BLaER1 treated with 17β-estradiol and CSF1 and Interleukin-3, amounts not matched to agents 10 nM and 100 nM (cell line): ENCODE results near the gene PROS1.

Experiments
- H3K27ac ChIP-seq, 11 experiments: shearing (Covaris generic); formaldehyde crosslinking; 2 replicates each; pipeline ENCODE4 v1.8.1; 2022
- H3K27me3 ChIP-seq, 11 experiments: shearing (Covaris generic); formaldehyde crosslinking; 2 replicates each; pipeline ENCODE4 v1.8.1; 2022
- H3K36me3 ChIP-seq, 11 experiments: shearing (Covaris generic); formaldehyde crosslinking; 2 replicates each; pipeline ENCODE4 v1.8.1; 2022
- H3K4me1 ChIP-seq, 10 experiments: shearing (Covaris generic); formaldehyde crosslinking; 2 replicates each; pipeline ENCODE4 v1.8.1; 2022
- H3K4me2 ChIP-seq, 11 experiments: shearing (Covaris generic); formaldehyde crosslinking; 2 replicates each; pipeline ENCODE4 v1.8.1; 2022
- H3K4me3 ChIP-seq, 10 experiments: shearing (Covaris generic); formaldehyde crosslinking; 2 replicates each; pipeline ENCODE4 v1.8.1; 2022
- H3K9ac ChIP-seq, 11 experiments: shearing (Covaris generic); formaldehyde crosslinking; 2 replicates each; pipeline ENCODE4 v1.8.1; 2022
- H3K9me3 ChIP-seq, 11 experiments: shearing (Covaris generic); formaldehyde crosslinking; replicated peaks in 1 of 11; 2 replicates each; pipeline ENCODE4 v1.8.1; 2022
- H4K20me1 ChIP-seq, 11 experiments: shearing (Covaris generic); formaldehyde crosslinking; 2 replicates each; pipeline ENCODE4 v1.8.1; 2022
- Cebpa-rat ChIP-seq, 11 experiments: shearing (Covaris generic); IDR thresholded peaks; 2 replicates each; pipeline ENCODE4 v1.8.1; 2022

PROS1 gene

DNA sequence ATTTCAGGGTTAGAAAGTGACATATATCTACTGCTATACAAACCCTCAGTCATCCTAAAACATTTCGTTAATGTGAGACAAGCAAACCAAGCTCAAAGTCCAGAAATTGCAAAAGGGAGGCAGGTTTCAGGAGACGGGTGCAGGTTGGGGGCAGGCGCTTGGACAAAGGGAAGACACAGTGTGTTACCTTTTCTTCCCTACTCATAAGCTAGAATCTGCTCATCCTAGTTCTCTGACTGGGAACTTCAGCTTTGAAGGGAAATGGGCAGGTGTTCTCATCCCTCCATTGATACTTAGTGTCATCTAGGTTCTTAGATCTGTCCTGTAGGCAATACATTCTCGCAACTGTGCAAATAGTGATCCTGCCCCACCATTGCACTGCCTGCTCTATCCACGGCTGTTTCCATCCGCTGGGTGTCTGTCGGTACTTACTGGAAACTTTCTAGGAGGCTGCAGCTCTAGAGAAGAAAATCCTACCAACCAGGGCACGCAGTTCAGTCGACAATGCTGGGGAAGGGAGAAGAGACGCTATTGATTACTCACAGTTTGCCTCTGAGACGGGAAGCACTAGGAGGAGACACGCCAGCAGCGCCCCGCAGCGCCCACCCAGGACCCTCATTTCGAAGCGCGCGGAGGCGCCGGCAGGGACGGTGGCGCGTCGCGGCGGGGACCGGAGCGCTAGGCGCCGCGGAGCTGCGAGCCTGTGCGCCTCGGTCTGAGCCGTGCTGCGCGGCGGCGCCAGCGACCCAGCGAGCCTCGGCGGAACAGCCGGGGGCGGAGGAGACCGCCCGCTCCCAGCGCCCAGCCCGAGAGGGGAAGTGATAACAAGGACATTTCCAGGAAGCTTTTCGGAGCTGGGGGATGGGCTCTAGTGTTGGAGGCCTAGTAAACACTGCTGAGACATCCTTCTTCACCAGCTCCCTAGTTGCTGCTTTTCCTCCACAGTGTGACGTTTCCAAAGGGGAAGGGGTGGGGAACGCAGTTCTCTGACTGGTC is at the start of gene PROS1:
Gene PROS1, minus strand, starts transcription at position 766 of the 996 bp plus-strand sequence. Its CDS starts 147 bp downstream, at position 619.
- Histone ChIP-seq H3K36me3 (no peaks in the 10 kb centered on the region), H3K27ac (peak within 1 kb of the TSS; percentile 54 to 87 (median 72); a peak in 21 of 22 replicates)

GRCh38 chr3:94020293-94020692 is 46.6 kb upstream of the PROS1 start:
- Histone ChIP-seq H3K9ac (no peak overlapping the region), H3K4me3 (no peak overlapping the region), H3K27me3 (no peaks in the 10 kb centered on the region), H3K4me1 (peaks cover 0 to 2% (median under 1%) of the 10 kb centered on the region in 10 experiments; a peak in 8 of 20 replicates), H4K20me1 (no peaks in the 10 kb centered on the region), H3K9me3 (no peaks in the 10 kb centered on the region), H3K27ac (no peak overlapping the region), H3K4me2 (no peak overlapping the region), H3K36me3 (peaks cover 0 to 7% (median 0%) of the 10 kb centered on the region in 11 experiments; a peak in 1 of 22 replicates)
- no peak for TF ChIP-seq Cebpa-rat (IDR thresholded peaks at IDR 0.05)

More for the DNA sequence above, at the start of gene PROS1:
- Histone ChIP-seq H3K9me3 (no peaks in the 10 kb centered on the region), H3K4me1 (peaks cover 0 to 23% (median 10%) of the 10 kb centered on the region in 10 experiments; a peak in 14 of 20 replicates), H3K4me3 (peak within 1 kb of the TSS; percentile 58 to 74 (median 66)), H4K20me1 (no peaks in the 10 kb centered on the region), H3K9ac (peak within 1 kb of the TSS; percentile 67 to 86 (median 78)), H3K27me3 (peaks cover 0 to 18% (median 13%) of the 10 kb centered on the region in 11 experiments; a peak in 12 of 22 replicates), H3K4me2 (peak within 1 kb of the TSS; percentile 84 to 90 (median 87))
- TF ChIP-seq Cebpa-rat (IDR thresholded peaks at IDR 0.05): no peak

- Histone ChIP-seq H3K36me3 (peaks cover 0 to 7% (median 0%) of the 10 kb centered on the region in 11 experiments; a peak in 1 of 22 replicates), H3K27ac (no peak overlapping the region), H3K27me3 (no peaks in the 10 kb centered on the region), H4K20me1 (no peaks in the 10 kb centered on the region), H3K9me3 (no peaks in the 10 kb centered on the region), H3K4me3 (no peak overlapping the region), H3K4me2 (no peak overlapping the region), H3K9ac (no peak overlapping the region), H3K4me1 (peaks cover 0 to 8% (median 7%) of the 10 kb centered on the region in 10 experiments; a peak in 15 of 20 replicates)
- TF ChIP-seq Cebpa-rat (IDR thresholded peaks at IDR 0.05): no peak
Measured at GRCh38 chr3:94019659-94020058, 46.0 kb upstream of the PROS1 start.

DNA sequence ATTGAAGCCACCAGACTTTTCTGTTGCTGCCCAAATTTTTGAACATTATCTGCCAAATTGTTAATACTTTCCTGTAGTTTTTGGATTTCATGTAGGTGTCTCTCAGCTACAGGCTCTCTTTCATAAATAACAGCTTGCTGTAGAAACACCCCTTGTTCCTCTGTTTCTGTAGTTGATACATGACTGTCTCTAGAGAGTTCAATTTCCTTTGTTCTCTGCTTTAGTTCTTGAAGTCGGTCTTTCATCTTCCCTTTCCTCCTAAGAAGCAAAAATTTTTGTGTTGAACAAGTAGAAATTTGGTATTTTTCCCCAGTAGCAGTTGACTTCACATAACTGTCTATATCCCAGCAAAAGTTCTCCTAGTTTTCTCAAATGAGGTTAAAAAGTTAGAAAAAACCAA is 41.3 kb upstream of the PROS1 start:
- no peaks in the 10 kb centered on the region for H4K20me1 ChIP-seq
- H3K4me2 ChIP-seq: peak overlapping the region in 7 of 11 experiments; percentile 18 to 63 (median 41); a peak in 13 of 22 replicates
- no peak overlapping the region for H3K4me3 ChIP-seq
- TF ChIP-seq Cebpa-rat (IDR thresholded peaks at IDR 0.05): no peak
- H3K36me3 ChIP-seq: peaks cover 0 to 7% (median 0%) of the 10 kb centered on the region in 11 experiments; a peak in 2 of 22 replicates
- no peaks in the 10 kb centered on the region for H3K27me3 ChIP-seq
- H3K27ac ChIP-seq: no peak overlapping the region
- H3K9ac ChIP-seq: no peak overlapping the region
- peaks cover 5 to 21% (median 11%) of the 10 kb centered on the region in 10 experiments; a peak in 18 of 20 replicates for H3K4me1 ChIP-seq
- H3K9me3 ChIP-seq: no peaks in the 10 kb centered on the region

- no peak for TF ChIP-seq Cebpa-rat (IDR thresholded peaks at IDR 0.05)
- H3K27me3 ChIP-seq: no peaks in the 10 kb centered on the region
Measured at GRCh38 chr3:94012185-94012584, 38.5 kb upstream of the PROS1 start.

DNA sequence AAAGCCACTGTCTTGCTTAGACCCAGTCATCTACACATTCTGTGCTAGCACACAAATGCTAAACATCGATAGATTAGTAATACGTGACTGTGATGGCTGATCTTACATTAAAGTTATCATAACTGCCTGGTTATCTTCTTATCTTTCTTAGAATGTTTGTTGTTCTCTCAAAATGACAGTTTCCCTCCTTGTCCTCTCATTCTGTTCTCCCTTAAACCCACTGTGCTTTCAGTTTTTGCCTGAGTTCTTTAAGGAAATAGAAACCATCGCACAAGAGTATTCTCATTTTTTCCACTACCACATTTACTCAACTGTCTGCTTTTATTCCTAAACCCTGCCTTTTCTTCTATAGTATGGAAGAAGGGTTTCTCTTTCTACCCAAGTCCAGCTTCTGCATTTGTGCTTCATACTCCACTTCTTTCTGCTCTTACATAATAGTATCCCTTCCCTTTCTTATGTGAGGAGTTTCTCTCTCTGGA is 37.6 kb upstream of the PROS1 start:
- peaks cover 5 to 21% (median 11%) of the 10 kb centered on the region in 10 experiments; a peak in 18 of 20 replicates for H3K4me1 ChIP-seq
- no peak for TF ChIP-seq Cebpa-rat (IDR thresholded peaks at IDR 0.05)

More at GRCh38 chr3:94012185-94012584, 38.5 kb upstream of the PROS1 start:
- no peak overlapping the region for H3K9ac ChIP-seq
- no peaks in the 10 kb centered on the region for H4K20me1 ChIP-seq
- peaks cover 0 to 5% (median 3%) of the 10 kb centered on the region in 11 experiments; a peak in 7 of 22 replicates for H3K9me3 ChIP-seq
- H3K4me3 ChIP-seq: no peak overlapping the region
- H3K4me1 ChIP-seq: peaks cover 5 to 21% (median 11%) of the 10 kb centered on the region in 10 experiments; a peak in 18 of 20 replicates
- H3K4me2 ChIP-seq: peak overlapping the region in 1 of 11 experiments; percentile 13; a peak in 1 of 22 replicates
- peaks cover 0 to 10% (median 6%) of the 10 kb centered on the region in 11 experiments; a peak in 16 of 22 replicates for H3K36me3 ChIP-seq
- no peak overlapping the region for H3K27ac ChIP-seq

GRCh38 chr3:94009608-94010007 is 35.9 kb upstream of the PROS1 start:
- Histone ChIP-seq H3K27ac (no peak overlapping the region), H3K9me3 (peaks cover 0 to 10% (median 4%) of the 10 kb centered on the region in 11 experiments; a peak in 7 of 22 replicates)
- no peak for TF ChIP-seq Cebpa-rat (IDR thresholded peaks at IDR 0.05)

More for the DNA sequence above, 37.6 kb upstream of the PROS1 start:
- peak overlapping the region in 2 of 11 experiments; percentile 22 to 32; a peak in 1 of 22 replicates for H3K27ac ChIP-seq
- H3K4me2 ChIP-seq: peak overlapping the region in 2 of 11 experiments; percentile 13 to 66; a peak in 4 of 22 replicates
- H3K4me3 ChIP-seq: no peak overlapping the region
- H3K9me3 ChIP-seq: peaks cover 0 to 10% (median 4%) of the 10 kb centered on the region in 11 experiments; a peak in 7 of 22 replicates
- no peaks in the 10 kb centered on the region for H3K27me3 ChIP-seq
- H4K20me1 ChIP-seq: no peaks in the 10 kb centered on the region
- H3K9ac ChIP-seq: no peak overlapping the region
- H3K36me3 ChIP-seq: peaks cover 0 to 16% (median 10%) of the 10 kb centered on the region in 11 experiments; a peak in 16 of 22 replicates

GRCh38 chr3:94008253-94008652 is 34.6 kb upstream of the PROS1 start:
- Histone ChIP-seq H3K4me1 (peaks cover 0 to 16% (median 0%) of the 10 kb centered on the region in 10 experiments; a peak in 4 of 20 replicates), H3K4me2 (no peak overlapping the region), H3K9ac (no peak overlapping the region), H3K4me3 (no peak overlapping the region), H3K9me3 (peaks cover 0 to 10% (median 4%) of the 10 kb centered on the region in 11 experiments; a peak in 7 of 22 replicates), H3K36me3 (peaks cover 0 to 19% (median 10%) of the 10 kb centered on the region in 11 experiments; a peak in 16 of 22 replicates), H3K27me3 (no peaks in the 10 kb centered on the region), H3K27ac (no peak overlapping the region), H4K20me1 (no peaks in the 10 kb centered on the region)
- no peak for TF ChIP-seq Cebpa-rat (IDR thresholded peaks at IDR 0.05)

More at GRCh38 chr3:94009608-94010007, 35.9 kb upstream of the PROS1 start:
- Histone ChIP-seq H3K4me3 (no peak overlapping the region), H3K27me3 (no peaks in the 10 kb centered on the region), H3K4me1 (peaks cover 1 to 16% (median 4%) of the 10 kb centered on the region in 10 experiments; a peak in 18 of 20 replicates), H3K4me2 (no peak overlapping the region), H3K9ac (no peak overlapping the region), H4K20me1 (no peaks in the 10 kb centered on the region), H3K36me3 (peaks cover 0 to 19% (median 10%) of the 10 kb centered on the region in 11 experiments; a peak in 16 of 22 replicates)
